HEK293 (cell line): ENCODE measurements around the gene CLCNKA.

Experiments
- CTCF ChIA-PET: fragments of 350-600 bp; formaldehyde crosslinking; extraction: SDS; loops from one replicate; lab custom pipeline; 2021; ENCODE audit warnings: antibody characterized with exemption; lab: Yijun Ruan, JAX
- POLR2A ChIA-PET: fragments of 300-600 bp; formaldehyde crosslinking; extraction: SDS; loops from one replicate; lab custom pipeline; 2020; ENCODE audit warnings: antibody characterized with exemption, inconsistent platforms; lab: Yijun Ruan, JAX
- H3K27ac ChIP-seq: fragments of 200-500 bp; sonication (Bioruptor generic); 2 replicates; pipeline ENCODE4 v1.5.1; 2014; ENCODE audit warnings: low read depth, low read length, control low read depth, inconsistent platforms; ENCODE audit errors: extremely low read depth
- H3K36me3 ChIP-seq, 2 experiments: fragments of 200-500 bp in 1 of 2; sonication (Bioruptor generic) in 1 of 2; 1 replicate in 1 of 2; 2 replicates in 1 of 2; pipeline ENCODE4 v1.5.1; 2014 to 2017; ENCODE audit warnings: inconsistent platforms in 2 of 2, low read length in 2 of 2; ENCODE audit not compliant: control insufficient read depth in 2 of 2, insufficient read depth in 1 of 2
- H3K4me1 ChIP-seq: fragments of 200-500 bp; sonication (Bioruptor generic); 2 replicates; pipeline ENCODE4 v1.5.1; 2014; ENCODE audit warnings: mild to moderate bottlenecking, low read length, inconsistent platforms; ENCODE audit not compliant: control insufficient read depth, insufficient read depth
- H3K4me3 ChIP-seq: 2 replicates; pipeline ENCODE4 v1.5.1; 2011; ENCODE audit warnings: low read depth, mild to moderate bottlenecking, control low read depth, low read length, moderate library complexity
- H3K9me3 ChIP-seq: fragments of 200-500 bp; sonication (Bioruptor generic); 2 replicates; pipeline ENCODE4 v1.5.1; 2014; ENCODE audit warnings: low read depth, low read length, inconsistent platforms; ENCODE audit not compliant: control insufficient read depth, insufficient read depth
- SETDB1 ChIP-seq: IDR thresholded peaks from one replicate; pipeline ENCODE4 v1.6.1; 2017; ENCODE audit warnings: mild to moderate bottlenecking, low read length, moderate library complexity, mixed read lengths; ENCODE audit not compliant: insufficient read length
- SP3 ChIP-seq: fragments of 450-650 bp; formaldehyde crosslinking; IDR thresholded peaks from 2 replicates; pipeline ENCODE4 v1.5.1; 2016; ENCODE audit warnings: missing biosample characterization, missing genetic modification characterization
- WT1 ChIP-seq: fragments of 450-650 bp; formaldehyde crosslinking; IDR thresholded peaks from 2 replicates; pipeline ENCODE4 v1.5.1; 2016; ENCODE audit warnings: missing biosample characterization, missing genetic modification characterization
- ZBTB1 ChIP-seq: fragments of 450-650 bp; formaldehyde crosslinking; IDR thresholded peaks from 2 replicates; pipeline ENCODE4 v1.5.1; 2016; ENCODE audit warnings: missing biosample characterization, missing genetic modification characterization
- ZNF10 ChIP-seq: fragments of 450-650 bp; formaldehyde crosslinking; IDR thresholded peaks from 2 replicates; pipeline ENCODE4 v1.5.1; 2017; ENCODE audit warnings: missing biosample characterization, missing genetic modification characterization
- ZNF114 ChIP-seq: fragments of 450-650 bp; formaldehyde crosslinking; IDR thresholded peaks from 2 replicates; pipeline ENCODE4 v1.5.0; 2017; ENCODE audit warnings: missing biosample characterization, missing genetic modification characterization
- ZNF248 ChIP-seq: fragments of 450-650 bp; formaldehyde crosslinking; IDR thresholded peaks from 2 replicates; pipeline ENCODE4 v1.5.1; 2017; ENCODE audit warnings: missing biosample characterization, missing genetic modification characterization
- ZNF335 ChIP-seq: fragments of 450-650 bp; formaldehyde crosslinking; conservative IDR thresholded peaks from 2 replicates; pipeline ENCODE4 v1.5.1; 2016; ENCODE audit warnings: missing biosample characterization, missing genetic modification characterization
- ZNF416 ChIP-seq: fragments of 450-650 bp; formaldehyde crosslinking; IDR thresholded peaks from 2 replicates; pipeline ENCODE4 v1.5.1; 2016; ENCODE audit warnings: missing biosample characterization, missing genetic modification characterization
- ZNF48 ChIP-seq: fragments of 450-650 bp; formaldehyde crosslinking; IDR thresholded peaks from 2 replicates; pipeline ENCODE4 v1.5.1; 2016; ENCODE audit warnings: missing biosample characterization, missing genetic modification characterization
- ZNF549 ChIP-seq: fragments of 450-650 bp; IDR thresholded peaks from 2 replicates; pipeline ENCODE4 v1.5.1; 2018; ENCODE audit warnings: missing biosample characterization, missing genetic modification characterization, mild to moderate bottlenecking, inconsistent platforms, moderate library complexity
- ZNF600 ChIP-seq: fragments of 450-650 bp; formaldehyde crosslinking; IDR thresholded peaks from 2 replicates; pipeline ENCODE4 v1.5.1; 2016; ENCODE audit warnings: missing biosample characterization, missing genetic modification characterization
- TF ChIP-seq, protein P1 (sequence below): fragments of 450-650 bp; formaldehyde crosslinking; IDR thresholded peaks from 2 replicates; pipeline ENCODE4 v1.5.1; 2016; ENCODE audit warnings: missing biosample characterization, missing genetic modification characterization
- TF ChIP-seq, protein P2 (sequence below): fragments of 450-650 bp; formaldehyde crosslinking; IDR thresholded peaks from 2 replicates; pipeline ENCODE4 v1.5.1; 2016; ENCODE audit warnings: missing biosample characterization, missing genetic modification characterization
- TF ChIP-seq, protein P3 (sequence below): fragments of 450-650 bp; formaldehyde crosslinking; IDR thresholded peaks from 2 replicates; pipeline ENCODE4 v1.5.1; 2016; ENCODE audit warnings: missing biosample characterization, missing genetic modification characterization
- TF ChIP-seq, protein P4 (sequence below): fragments of 450-650 bp; formaldehyde crosslinking; IDR thresholded peaks from 2 replicates; pipeline ENCODE4 v1.5.1; 2016; ENCODE audit warnings: missing biosample characterization, missing genetic modification characterization
- TF ChIP-seq, protein P5 (sequence below): fragments of 450-650 bp; formaldehyde crosslinking; IDR thresholded peaks from 2 replicates; pipeline ENCODE4 v1.5.1; 2017; ENCODE audit warnings: missing biosample characterization, missing genetic modification characterization
- TF ChIP-seq, protein P6 (sequence below): fragments of 450-650 bp; formaldehyde crosslinking; IDR thresholded peaks from 2 replicates; pipeline ENCODE4 v1.5.1; 2016; ENCODE audit warnings: missing biosample characterization, missing genetic modification characterization
- TF ChIP-seq, protein P7 (sequence below): fragments of 450-650 bp; formaldehyde crosslinking; IDR thresholded peaks from 2 replicates; pipeline ENCODE4 v1.5.1; 2016; ENCODE audit warnings: missing biosample characterization, missing genetic modification characterization

The CLCNKA gene

DNA sequence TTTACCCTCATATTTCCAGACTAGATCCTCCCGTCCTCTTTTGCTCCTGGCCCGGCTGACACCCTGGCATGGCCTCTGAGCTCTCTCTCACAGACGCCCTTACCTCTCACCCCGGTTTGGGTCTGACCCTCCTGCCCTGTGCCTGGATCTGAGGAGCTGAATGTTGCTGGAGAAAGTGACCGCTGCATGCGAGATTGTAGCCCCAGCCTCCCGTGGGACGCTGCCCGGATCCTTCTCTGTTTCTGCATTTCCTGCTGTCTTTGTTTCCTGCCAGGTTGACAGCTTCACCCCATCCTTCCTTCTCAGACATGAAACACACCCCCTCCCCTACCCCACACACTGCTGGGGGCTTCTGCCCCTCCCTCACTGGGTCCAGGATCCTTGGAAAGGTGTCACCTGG, 42.1 kb downstream of the CLCNKA start:
- no peak overlapping the region for H3K27ac ChIP-seq
- no peaks in the 10 kb centered on the region for H3K36me3 ChIP-seq
- POLR2A ChIA-PET: no interaction called here
- TF ChIP-seq ZNF549 (tag by site-specific recombination) (no peak), ZNF10 (no peak), ZNF114 (tag by site-specific recombination) (no peak), ZNF416 (tag by site-specific recombination) (no peak), ZBTB1 (tag by site-specific recombination) (no peak), SP3 (tag by site-specific recombination) (no peak)
- H3K9me3 ChIP-seq: no peaks in the 10 kb centered on the region
- CTCF ChIA-PET: interaction anchor here (1.1 to 1.4 kb wide), 2 partner anchors 8 to 54 kb away, joined by 4 to 8 read pairs; no protein-coding TSS in a partner anchor
- H3K4me1 ChIP-seq: no peaks in the 10 kb centered on the region
- no peak overlapping the region for H3K4me3 ChIP-seq

DNA sequence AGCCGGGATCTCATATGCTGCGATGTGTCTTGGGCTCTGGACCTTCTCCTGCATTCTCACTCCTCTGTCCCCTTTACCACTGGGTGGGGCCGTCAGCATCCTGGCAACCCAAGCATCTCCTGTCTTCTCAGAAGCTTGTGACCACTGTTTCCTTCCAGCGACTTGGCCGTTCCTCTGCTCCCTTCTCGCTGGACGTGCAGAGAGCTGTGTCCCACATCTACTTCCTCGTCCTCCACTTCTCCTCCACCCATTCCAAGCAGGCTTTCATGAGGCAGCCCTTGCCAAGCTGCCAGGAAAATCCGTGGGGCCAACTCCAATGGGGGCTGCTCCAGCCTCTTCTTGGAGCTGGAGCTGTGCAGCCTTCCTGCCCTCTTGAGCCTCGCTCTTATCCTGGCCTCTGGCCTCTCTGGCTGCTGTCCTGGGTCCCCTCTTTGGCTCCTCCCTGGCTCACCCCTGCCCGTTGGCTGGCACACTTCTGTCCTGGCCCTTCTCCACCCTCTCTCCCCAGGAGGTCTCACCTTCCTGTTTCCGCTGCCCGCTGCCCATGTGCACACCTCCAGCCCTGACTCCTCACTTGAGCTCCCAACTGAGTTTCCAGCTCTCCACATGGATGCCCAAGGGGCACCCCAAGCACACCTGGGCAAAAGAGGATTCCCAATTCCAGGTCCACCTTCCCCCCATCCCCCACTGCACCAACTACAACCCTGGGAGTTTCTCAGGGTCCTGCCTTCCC, 42.9 kb downstream of the CLCNKA start:
- POLR2A ChIA-PET: no interaction called here
- CTCF ChIA-PET: interaction anchor here (0.7 to 1.4 kb wide), 3 partner anchors 9 to 55 kb away, joined by 3 to 8 read pairs (median 4); no protein-coding TSS in a partner anchor
- Histone ChIP-seq H3K4me3 (no peak overlapping the region), H3K9me3 (no peaks in the 10 kb centered on the region), H3K27ac (no peak overlapping the region), H3K4me1 (no peaks in the 10 kb centered on the region), H3K36me3 (no peaks in the 10 kb centered on the region)
- TF ChIP-seq, protein P1, sequence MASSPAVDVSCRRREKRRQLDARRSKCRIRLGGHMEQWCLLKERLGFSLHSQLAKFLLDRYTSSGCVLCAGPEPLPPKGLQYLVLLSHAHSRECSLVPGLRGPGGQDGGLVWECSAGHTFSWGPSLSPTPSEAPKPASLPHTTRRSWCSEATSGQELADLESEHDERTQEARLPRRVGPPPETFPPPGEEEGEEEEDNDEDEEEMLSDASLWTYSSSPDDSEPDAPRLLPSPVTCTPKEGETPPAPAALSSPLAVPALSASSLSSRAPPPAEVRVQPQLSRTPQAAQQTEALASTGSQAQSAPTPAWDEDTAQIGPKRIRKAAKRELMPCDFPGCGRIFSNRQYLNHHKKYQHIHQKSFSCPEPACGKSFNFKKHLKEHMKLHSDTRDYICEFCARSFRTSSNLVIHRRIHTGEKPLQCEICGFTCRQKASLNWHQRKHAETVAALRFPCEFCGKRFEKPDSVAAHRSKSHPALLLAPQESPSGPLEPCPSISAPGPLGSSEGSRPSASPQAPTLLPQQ (tag by site-specific recombination): no peak
- TF ChIP-seq, protein P2, sequence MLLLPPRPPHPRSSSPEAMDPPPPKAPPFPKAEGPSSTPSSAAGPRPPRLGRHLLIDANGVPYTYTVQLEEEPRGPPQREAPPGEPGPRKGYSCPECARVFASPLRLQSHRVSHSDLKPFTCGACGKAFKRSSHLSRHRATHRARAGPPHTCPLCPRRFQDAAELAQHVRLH (tag by site-specific recombination): no peak
- no peak for TF ChIP-seq ZNF248 (tag by site-specific recombination)
- TF ChIP-seq ZNF600 (tag by site-specific recombination): 0 out of 2 replicates have a peak, but pooled peaks have one; percentile 26
- TF ChIP-seq WT1 (tag by site-specific recombination): no peak
- TF ChIP-seq, protein P3, sequence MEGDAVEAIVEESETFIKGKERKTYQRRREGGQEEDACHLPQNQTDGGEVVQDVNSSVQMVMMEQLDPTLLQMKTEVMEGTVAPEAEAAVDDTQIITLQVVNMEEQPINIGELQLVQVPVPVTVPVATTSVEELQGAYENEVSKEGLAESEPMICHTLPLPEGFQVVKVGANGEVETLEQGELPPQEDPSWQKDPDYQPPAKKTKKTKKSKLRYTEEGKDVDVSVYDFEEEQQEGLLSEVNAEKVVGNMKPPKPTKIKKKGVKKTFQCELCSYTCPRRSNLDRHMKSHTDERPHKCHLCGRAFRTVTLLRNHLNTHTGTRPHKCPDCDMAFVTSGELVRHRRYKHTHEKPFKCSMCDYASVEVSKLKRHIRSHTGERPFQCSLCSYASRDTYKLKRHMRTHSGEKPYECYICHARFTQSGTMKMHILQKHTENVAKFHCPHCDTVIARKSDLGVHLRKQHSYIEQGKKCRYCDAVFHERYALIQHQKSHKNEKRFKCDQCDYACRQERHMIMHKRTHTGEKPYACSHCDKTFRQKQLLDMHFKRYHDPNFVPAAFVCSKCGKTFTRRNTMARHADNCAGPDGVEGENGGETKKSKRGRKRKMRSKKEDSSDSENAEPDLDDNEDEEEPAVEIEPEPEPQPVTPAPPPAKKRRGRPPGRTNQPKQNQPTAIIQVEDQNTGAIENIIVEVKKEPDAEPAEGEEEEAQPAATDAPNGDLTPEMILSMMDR (tag by site-specific recombination): 0 out of 2 replicates have a peak, but pooled peaks have one; percentile 13
- TF ChIP-seq, protein P4, sequence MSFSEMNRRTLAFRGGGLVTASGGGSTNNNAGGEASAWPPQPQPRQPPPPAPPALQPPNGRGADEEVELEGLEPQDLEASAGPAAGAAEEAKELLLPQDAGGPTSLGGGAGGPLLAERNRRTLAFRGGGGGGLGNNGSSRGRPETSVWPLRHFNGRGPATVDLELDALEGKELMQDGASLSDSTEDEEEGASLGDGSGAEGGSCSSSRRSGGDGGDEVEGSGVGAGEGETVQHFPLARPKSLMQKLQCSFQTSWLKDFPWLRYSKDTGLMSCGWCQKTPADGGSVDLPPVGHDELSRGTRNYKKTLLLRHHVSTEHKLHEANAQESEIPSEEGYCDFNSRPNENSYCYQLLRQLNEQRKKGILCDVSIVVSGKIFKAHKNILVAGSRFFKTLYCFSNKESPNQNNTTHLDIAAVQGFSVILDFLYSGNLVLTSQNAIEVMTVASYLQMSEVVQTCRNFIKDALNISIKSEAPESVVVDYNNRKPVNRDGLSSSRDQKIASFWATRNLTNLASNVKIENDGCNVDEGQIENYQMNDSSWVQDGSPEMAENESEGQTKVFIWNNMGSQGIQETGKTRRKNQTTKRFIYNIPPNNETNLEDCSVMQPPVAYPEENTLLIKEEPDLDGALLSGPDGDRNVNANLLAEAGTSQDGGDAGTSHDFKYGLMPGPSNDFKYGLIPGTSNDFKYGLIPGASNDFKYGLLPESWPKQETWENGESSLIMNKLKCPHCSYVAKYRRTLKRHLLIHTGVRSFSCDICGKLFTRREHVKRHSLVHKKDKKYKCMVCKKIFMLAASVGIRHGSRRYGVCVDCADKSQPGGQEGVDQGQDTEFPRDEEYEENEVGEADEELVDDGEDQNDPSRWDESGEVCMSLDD (tag by site-specific recombination): no peak
- peak; percentile 41; the same call in 1 of the 2 replicates for TF ChIP-seq ZNF335

DNA sequence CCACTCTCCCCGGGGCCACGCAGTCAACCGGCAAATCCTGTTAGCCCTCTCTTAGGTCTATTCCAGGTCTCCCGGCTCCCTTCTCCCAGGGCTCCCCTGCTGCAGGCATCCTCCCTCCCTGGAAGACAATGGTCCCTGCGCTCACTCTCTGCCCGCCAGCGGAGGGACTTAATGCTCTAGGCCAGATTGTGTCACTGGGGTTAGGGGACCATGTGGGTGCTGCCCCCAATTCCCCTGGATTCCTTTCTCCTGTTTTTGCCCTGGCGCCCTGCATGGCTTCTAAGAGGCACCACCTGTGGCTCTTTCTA, 43.4 kb downstream of the CLCNKA start:
- Histone ChIP-seq H3K9me3 (no peaks in the 10 kb centered on the region), H3K27ac (no peak overlapping the region), H3K4me3 (no peak overlapping the region), H3K4me1 (no peaks in the 10 kb centered on the region), H3K36me3 (no peaks in the 10 kb centered on the region)
- CTCF ChIA-PET: interaction anchor here (0.7 kb wide), 1 partner anchor 15 kb away, joined by 3 read pairs; no protein-coding TSS in a partner anchor
- POLR2A ChIA-PET: no interaction called here
- TF ChIP-seq, protein P5, sequence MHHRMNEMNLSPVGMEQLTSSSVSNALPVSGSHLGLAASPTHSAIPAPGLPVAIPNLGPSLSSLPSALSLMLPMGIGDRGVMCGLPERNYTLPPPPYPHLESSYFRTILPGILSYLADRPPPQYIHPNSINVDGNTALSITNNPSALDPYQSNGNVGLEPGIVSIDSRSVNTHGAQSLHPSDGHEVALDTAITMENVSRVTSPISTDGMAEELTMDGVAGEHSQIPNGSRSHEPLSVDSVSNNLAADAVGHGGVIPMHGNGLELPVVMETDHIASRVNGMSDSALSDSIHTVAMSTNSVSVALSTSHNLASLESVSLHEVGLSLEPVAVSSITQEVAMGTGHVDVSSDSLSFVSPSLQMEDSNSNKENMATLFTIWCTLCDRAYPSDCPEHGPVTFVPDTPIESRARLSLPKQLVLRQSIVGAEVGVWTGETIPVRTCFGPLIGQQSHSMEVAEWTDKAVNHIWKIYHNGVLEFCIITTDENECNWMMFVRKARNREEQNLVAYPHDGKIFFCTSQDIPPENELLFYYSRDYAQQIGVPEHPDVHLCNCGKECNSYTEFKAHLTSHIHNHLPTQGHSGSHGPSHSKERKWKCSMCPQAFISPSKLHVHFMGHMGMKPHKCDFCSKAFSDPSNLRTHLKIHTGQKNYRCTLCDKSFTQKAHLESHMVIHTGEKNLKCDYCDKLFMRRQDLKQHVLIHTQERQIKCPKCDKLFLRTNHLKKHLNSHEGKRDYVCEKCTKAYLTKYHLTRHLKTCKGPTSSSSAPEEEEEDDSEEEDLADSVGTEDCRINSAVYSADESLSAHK (tag by site-specific recombination): no peak
- TF ChIP-seq, protein P6, sequence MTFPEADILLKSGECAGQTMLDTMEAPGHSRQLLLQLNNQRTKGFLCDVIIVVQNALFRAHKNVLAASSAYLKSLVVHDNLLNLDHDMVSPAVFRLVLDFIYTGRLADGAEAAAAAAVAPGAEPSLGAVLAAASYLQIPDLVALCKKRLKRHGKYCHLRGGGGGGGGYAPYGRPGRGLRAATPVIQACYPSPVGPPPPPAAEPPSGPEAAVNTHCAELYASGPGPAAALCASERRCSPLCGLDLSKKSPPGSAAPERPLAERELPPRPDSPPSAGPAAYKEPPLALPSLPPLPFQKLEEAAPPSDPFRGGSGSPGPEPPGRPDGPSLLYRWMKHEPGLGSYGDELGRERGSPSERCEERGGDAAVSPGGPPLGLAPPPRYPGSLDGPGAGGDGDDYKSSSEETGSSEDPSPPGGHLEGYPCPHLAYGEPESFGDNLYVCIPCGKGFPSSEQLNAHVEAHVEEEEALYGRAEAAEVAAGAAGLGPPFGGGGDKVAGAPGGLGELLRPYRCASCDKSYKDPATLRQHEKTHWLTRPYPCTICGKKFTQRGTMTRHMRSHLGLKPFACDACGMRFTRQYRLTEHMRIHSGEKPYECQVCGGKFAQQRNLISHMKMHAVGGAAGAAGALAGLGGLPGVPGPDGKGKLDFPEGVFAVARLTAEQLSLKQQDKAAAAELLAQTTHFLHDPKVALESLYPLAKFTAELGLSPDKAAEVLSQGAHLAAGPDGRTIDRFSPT (tag by site-specific recombination): no peak
- no peak for TF ChIP-seq ZNF48
- TF ChIP-seq SETDB1: no peak
- no peak for TF ChIP-seq ZNF600 (tag by site-specific recombination)
- TF ChIP-seq, protein P7, sequence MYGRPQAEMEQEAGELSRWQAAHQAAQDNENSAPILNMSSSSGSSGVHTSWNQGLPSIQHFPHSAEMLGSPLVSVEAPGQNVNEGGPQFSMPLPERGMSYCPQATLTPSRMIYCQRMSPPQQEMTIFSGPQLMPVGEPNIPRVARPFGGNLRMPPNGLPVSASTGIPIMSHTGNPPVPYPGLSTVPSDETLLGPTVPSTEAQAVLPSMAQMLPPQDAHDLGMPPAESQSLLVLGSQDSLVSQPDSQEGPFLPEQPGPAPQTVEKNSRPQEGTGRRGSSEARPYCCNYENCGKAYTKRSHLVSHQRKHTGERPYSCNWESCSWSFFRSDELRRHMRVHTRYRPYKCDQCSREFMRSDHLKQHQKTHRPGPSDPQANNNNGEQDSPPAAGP (tag by site-specific recombination): no peak
